Endodermal cell (in vitro differentiated cells): ENCODE results near the gene IRF2BPL. TPM values are rescaled to one million over a fixed set of nuclear protein-coding genes. Genes with fewer than 3 reads are reported as not detected.

ENCODE experiments used
- DNase-seq: peaks from one replicate; pipeline ENCODE4 v3.0.0-alpha.2; 2017
- H3K27ac ChIP-seq: 2 replicates; pipeline ENCODE4 v1.5.1; 2013; ENCODE audit warnings: mild to moderate bottlenecking, low read depth, low read length, moderate library complexity
- H3K27me3 ChIP-seq: 2 replicates; pipeline ENCODE4 v1.6.1; 2013; ENCODE audit warnings: mild to moderate bottlenecking, low read length, moderate library complexity; ENCODE audit not compliant: insufficient read depth, control insufficient read depth, poor library complexity, severe bottlenecking
- H3K36me3 ChIP-seq: 2 replicates; pipeline ENCODE4 v1.7.0; 2013; ENCODE audit warnings: mild to moderate bottlenecking, low read length, moderate library complexity; ENCODE audit not compliant: control insufficient read depth, insufficient read depth
- H3K4me1 ChIP-seq: one replicate; pipeline ENCODE4 v1.7.0; 2013; ENCODE audit warnings: low read length; ENCODE audit not compliant: control insufficient read depth, insufficient read depth
- H3K4me3 ChIP-seq: 2 replicates; pipeline ENCODE4 v1.5.1; 2013; ENCODE audit warnings: mild to moderate bottlenecking, low read length, moderate library complexity
- H3K9ac ChIP-seq: 2 replicates; pipeline ENCODE4 v1.6.1; 2013; ENCODE audit warnings: mild to moderate bottlenecking, low read length, moderate library complexity; ENCODE audit not compliant: poor library complexity, severe bottlenecking; ENCODE audit errors: extremely low read depth
- H3K9me3 ChIP-seq: 2 replicates; pipeline ENCODE4 v1.6.1; 2013; ENCODE audit warnings: mild to moderate bottlenecking, low read length, moderate library complexity; ENCODE audit not compliant: control insufficient read depth
- H3K27ac Mint-ChIP-seq: 2 replicates; pipeline ENCODE4 v1.8.0; 2020; ENCODE audit warnings: mixed read lengths
- H3K27me3 Mint-ChIP-seq: 2 replicates; pipeline ENCODE4 v1.8.0; 2021; ENCODE audit warnings: mild to moderate bottlenecking, mixed read lengths; ENCODE audit not compliant: insufficient read depth
- H3K36me3 Mint-ChIP-seq: 2 replicates; pipeline ENCODE4 v1.8.0; 2020; ENCODE audit warnings: low read depth, mixed read lengths
- H3K4me1 Mint-ChIP-seq: 2 replicates; pipeline ENCODE4 v1.8.0; 2020; ENCODE audit warnings: mixed read lengths
- H3K4me3 Mint-ChIP-seq: 2 replicates; pipeline ENCODE4 v1.8.0; 2020; ENCODE audit warnings: mild to moderate bottlenecking, moderate library complexity, mixed read lengths
- H3K9me3 Mint-ChIP-seq: 2 replicates; pipeline ENCODE4 v1.8.0; 2020; ENCODE audit warnings: mild to moderate bottlenecking, mixed read lengths
- CTCF ChIP-seq: fragments of 200-600 bp; sonication (generic); conservative IDR thresholded peaks from 2 replicates; pipeline ENCODE4 v1.5.0; 2021; ENCODE audit warnings: antibody characterized with exemption, mild to moderate bottlenecking
- WGBS, 2 experiments: methylation state at CpG; one replicate each; pipeline versions ENCODE4 v1.1.5 to v1.1.7; 2013; ENCODE audit warnings: missing lambda C conversion rate in 2 of 2, mixed read lengths in 1 of 2; ENCODE audit not compliant: insufficient coverage in 1 of 2, insufficient read length in 1 of 2; 5-methylcytosine and 5-hydroxymethylcytosine counted together
- total RNA-seq, 2 donors: library from RNA; stranded (reverse); fragmentation: NEBNext Ultra II Directional in 1 of 2; extraction: Animal tissue kit (Norgen Biotek cat#: 25700) in 1 of 2; gene quantifications; 2 replicates in 1 of 2; 3 replicates in 1 of 2; pipeline ENCODE4 v1.2.1, GENCODE V29; 2021

IRF2BPL gene
- total RNA-seq, 2 donors from 2014 or later, result 34.2 to 44.3 TPM

GRCh38 chr14:77065851-77066577, 37.5 kb upstream of the IRF2BPL start:
- Mint-ChIP-seq H3K27ac (no peak overlapping the region), H3K4me1 (peaks cover 3% of the 10 kb centered on the region)

GRCh38 chr14:77064521-77065178, 36.1 kb upstream of the IRF2BPL start:
- Histone ChIP-seq H3K36me3 (no peaks in the 10 kb centered on the region), H3K27me3 (no peaks in the 10 kb centered on the region), H3K9ac (no peak overlapping the region), H3K4me3 (no peak overlapping the region), H3K27ac (no peak overlapping the region), H3K9me3 (no peaks in the 10 kb centered on the region), H3K4me1 (no peaks in the 10 kb centered on the region)
- H3K27ac Mint-ChIP-seq, result no peak overlapping the region
- TF ChIP-seq CTCF, result no peak
- H3K4me3 Mint-ChIP-seq, result no peak overlapping the region
- no peaks in the 10 kb centered on the region for H3K9me3 Mint-ChIP-seq
- no peaks in the 10 kb centered on the region for H3K27me3 Mint-ChIP-seq
- no peak for DNase-seq
- no peaks in the 10 kb centered on the region for H3K4me1 Mint-ChIP-seq
- no peaks in the 10 kb centered on the region for H3K36me3 Mint-ChIP-seq
- 78 to 92% methylated on average over 5 to 8 of the region's 8 CpGs for WGBS, 2 experiments

More at GRCh38 chr14:77065851-77066577, 37.5 kb upstream of the IRF2BPL start:
- H3K9me3 ChIP-seq, result no peaks in the 10 kb centered on the region
- H3K27me3 Mint-ChIP-seq, result no peaks in the 10 kb centered on the region
- no peaks in the 10 kb centered on the region for H3K36me3 ChIP-seq
- H3K9ac ChIP-seq, result no peak overlapping the region
- WGBS, 2 experiments, result 93 to 94% methylated on average over 2 to 6 of the region's 6 CpGs
- no peak overlapping the region for H3K4me3 Mint-ChIP-seq
- H3K4me3 ChIP-seq, result no peak overlapping the region
- no peaks in the 10 kb centered on the region for H3K27me3 ChIP-seq
- H3K4me1 ChIP-seq, result no peaks in the 10 kb centered on the region
- H3K9me3 Mint-ChIP-seq, result no peaks in the 10 kb centered on the region
- no peak overlapping the region for H3K27ac ChIP-seq
- H3K36me3 Mint-ChIP-seq, result no peaks in the 10 kb centered on the region
- no peak for TF ChIP-seq CTCF
- no peak for DNase-seq

DNA sequence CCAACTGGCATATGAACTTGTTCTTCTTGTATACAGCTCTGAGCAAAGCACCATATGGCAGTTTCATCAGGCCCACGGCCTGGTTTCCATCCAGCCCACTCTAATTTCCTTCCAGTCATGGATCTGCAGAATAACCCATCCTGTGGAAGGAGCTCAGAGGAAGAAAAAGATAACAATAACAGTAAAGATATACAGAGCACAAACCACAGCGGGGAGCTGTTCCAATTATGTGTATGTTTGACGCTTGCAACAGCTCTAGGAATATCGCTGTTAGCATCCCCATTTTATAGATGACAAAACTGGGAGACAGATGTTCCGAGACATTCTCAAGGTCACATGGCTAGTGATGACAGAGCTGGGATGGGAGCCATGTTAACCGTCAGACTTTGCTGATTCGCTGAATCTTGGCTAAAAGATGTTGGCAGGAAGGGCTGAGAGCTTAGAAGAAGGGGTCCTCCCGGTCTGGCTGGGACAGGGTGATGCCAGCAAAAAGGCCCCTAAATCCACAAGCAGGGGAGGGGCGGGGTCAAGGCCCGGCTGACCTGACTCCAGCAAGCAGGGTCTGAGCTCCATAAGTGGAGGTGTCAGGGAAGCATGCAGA, 35.2 kb upstream of the IRF2BPL start:
- no peaks in the 10 kb centered on the region for H3K4me1 ChIP-seq
- no peaks in the 10 kb centered on the region for H3K27me3 ChIP-seq
- no peak overlapping the region for H3K4me3 ChIP-seq
- Mint-ChIP-seq H3K4me3 (no peak overlapping the region), H3K9me3 (no peaks in the 10 kb centered on the region), H3K4me1 (peaks cover 5% of the 10 kb centered on the region), H3K36me3 (no peaks in the 10 kb centered on the region), H3K27me3 (no peaks in the 10 kb centered on the region), H3K27ac (no peak overlapping the region)
- TF ChIP-seq CTCF, result no peak
- no peaks in the 10 kb centered on the region for H3K36me3 ChIP-seq
- DNase-seq, result no peak
- no peak overlapping the region for H3K9ac ChIP-seq
- H3K9me3 ChIP-seq, result no peaks in the 10 kb centered on the region
- WGBS, 2 experiments, result 89 to 91% methylated on average over 6 to 10 of the region's 10 CpGs
- no peak overlapping the region for H3K27ac ChIP-seq
